HCT116 (cell line): ENCODE measurements around the gene CCDC148. TPM values are rescaled to one million over a fixed set of nuclear protein-coding genes. Genes with fewer than 3 reads are reported as not detected.

Experiments
- ATAC-seq: fragments of 200-7000 bp; cut with Tn5 transposase; 2 replicates; pipeline ENCODE4 v1.9.1; 2020; ENCODE audit warnings: mild to moderate bottlenecking, moderate library complexity
- BruUV-seq: library from RNA; stranded (reverse); fragments of 400-500 nt; replicated peaks from 2 replicates; lab custom pipeline; 2021; lab: Mats Ljungman, UMichigan
- CTCF ChIA-PET: fragments of 300-600 bp; sonication (Branson Sonifier 250); formaldehyde crosslinking; loops from one replicate; lab custom pipeline; 2021; ENCODE audit warnings: antibody characterized with exemption; lab: Charles Lee
- POLR2A ChIA-PET: fragments of 300-600, 350-600 bp; sonication (Branson Sonifier 250); formaldehyde crosslinking; loops from one replicate; lab custom pipeline; 2021; ENCODE audit warnings: antibody characterized with exemption; lab: Charles Lee
- RAD21 ChIA-PET, 2 experiments: fragments of 300-600 bp; sonication (Branson Sonifier 250); formaldehyde crosslinking; loops; one replicate each; lab custom pipeline; 2023; ENCODE audit warnings: low total read pairs in 2 of 2; ENCODE audit not compliant: uncharacterized antibody in 2 of 2, unreplicated experiment in 2 of 2, low non-redundant PET in 1 of 2; lab: Charles Lee
- DNase-seq: peaks from one replicate; pipeline ENCODE4 v3.0.0-alpha.2; 2010; ENCODE audit warnings: low read depth, low spot score
- H2AFZ ChIP-seq: fragments of 200-600 bp; shearing (Covaris generic), sonication (generic); 2 replicates; pipeline ENCODE4 v1.6.1; 2017; ENCODE audit warnings: low read depth, mixed run types, mixed read lengths, antibody characterized with exemption, low read length; ENCODE audit not compliant: poor library complexity, severe bottlenecking
- H3K27ac ChIP-seq: 2 replicates; pipeline ENCODE4 v1.5.1; 2012; ENCODE audit warnings: low read depth, low read length
- H3K27me3 ChIP-seq: fragments of 200-600 bp; sonication (generic); 2 replicates; pipeline ENCODE4 v1.6.1; 2016; ENCODE audit warnings: mixed run types, low read length, mixed read lengths; ENCODE audit not compliant: insufficient read depth
- H3K36me3 ChIP-seq, 2 experiments: fragments of 200-500 bp in 1 of 2; fragments of 200-600 bp in 1 of 2; sonication (Bioruptor generic) in 1 of 2; sonication (generic) in 1 of 2; 2 replicates each; pipeline versions ENCODE4 v1.5.1 to v1.6.1; 2014 to 2016; ENCODE audit warnings: low read length in 2 of 2, inconsistent platforms in 1 of 2, mixed read lengths in 1 of 2, mixed run types in 1 of 2; ENCODE audit not compliant: insufficient read depth in 2 of 2, control insufficient read depth in 1 of 2
- H3K4me1 ChIP-seq, 2 experiments: fragments of 200-600 bp in 1 of 2; sonication (generic) in 1 of 2; 2 replicates each; pipeline versions ENCODE4 v1.5.1 to v1.6.1; 2012 to 2017; ENCODE audit warnings: low read length in 2 of 2, inconsistent platforms in 1 of 2, mild to moderate bottlenecking in 1 of 2, mixed read lengths in 1 of 2, mixed run types in 1 of 2, moderate library complexity in 1 of 2; ENCODE audit not compliant: insufficient read depth in 2 of 2, control insufficient read depth in 1 of 2
- H3K4me2 ChIP-seq: fragments of 200-600 bp; sonication (generic); 2 replicates; pipeline ENCODE4 v1.6.1; 2017; ENCODE audit warnings: mixed run types, low read length, mixed read lengths
- H3K4me3 ChIP-seq, 2 experiments: fragments of 200-600 bp in 1 of 2; sonication (generic) in 1 of 2; replicated peaks in 1 of 2; 2 replicates each; pipeline ENCODE4 v1.5.1; 2011 to 2016; ENCODE audit warnings: low read length in 2 of 2, control low read depth in 1 of 2, low read depth in 1 of 2, mild to moderate bottlenecking in 1 of 2, mixed read lengths in 1 of 2, mixed run types in 1 of 2
- H3K79me2 ChIP-seq: fragments of 200-600 bp; sonication (generic); 2 replicates; pipeline ENCODE4 v1.6.1; 2017; ENCODE audit warnings: mild to moderate bottlenecking, mixed run types, low read length, moderate library complexity, mixed read lengths; ENCODE audit not compliant: insufficient read depth
- H3K9ac ChIP-seq: fragments of 200-600 bp; sonication (generic); 2 replicates; pipeline ENCODE4 v1.6.1; 2016; ENCODE audit warnings: low read length, mixed read lengths
- H3K9me2 ChIP-seq: fragments of 200-600 bp; sonication (generic), shearing (Covaris generic); 2 replicates; pipeline ENCODE4 v1.6.1; 2017; ENCODE audit warnings: mixed run types, mild to moderate bottlenecking, moderate library complexity; ENCODE audit not compliant: insufficient read depth
- H3K9me3 ChIP-seq, 2 experiments: fragments of 200-500 bp in 1 of 2; fragments of 200-600 bp in 1 of 2; sonication (Bioruptor generic) in 1 of 2; sonication (generic) in 1 of 2; 2 replicates each; pipeline ENCODE4 v1.6.1; 2014 to 2017; ENCODE audit warnings: low read length in 2 of 2, mixed read lengths in 2 of 2, inconsistent platforms in 1 of 2, low read depth in 1 of 2, mild to moderate bottlenecking in 1 of 2, mixed run types in 1 of 2, moderate library complexity in 1 of 2; ENCODE audit not compliant: control insufficient read depth in 1 of 2, insufficient read depth in 1 of 2
- H4K20me1 ChIP-seq: fragments of 200-600 bp; sonication (generic), shearing (Covaris generic); 2 replicates; pipeline ENCODE4 v1.6.1; 2017; ENCODE audit warnings: mixed run types, mild to moderate bottlenecking, moderate library complexity; ENCODE audit not compliant: insufficient read depth
- ELF1 ChIP-seq: IDR thresholded peaks from 2 replicates; pipeline ENCODE4 v1.6.1; 2012; ENCODE audit warnings: low read depth, borderline replicate concordance
- POLR2A ChIP-seq: IDR thresholded peaks from 2 replicates; pipeline ENCODE4 v1.7.0; 2011; ENCODE audit warnings: borderline replicate concordance; ENCODE audit not compliant: insufficient read depth, insufficient read length; ENCODE audit errors: extremely low read depth
- ZFX ChIP-seq: fragments of 450-650 bp; IDR thresholded peaks from 2 replicates; pipeline ENCODE4 v1.6.1; 2017
- intact Hi-C: fragments of 100-400 bp; cut with micrococcal nuclease; formaldehyde crosslinking; loops from 2 replicates; pipeline ENCODE4 v1.10.0; 2022
- total RNA-seq: library from RNA; stranded (reverse); gene quantifications from one replicate; pipeline ENCODE4 v1.2.1, GENCODE V29; 2021; ENCODE audit not compliant: unreplicated experiment
- TF ChIP-seq, protein P1 (sequence below): IDR thresholded peaks from 2 replicates; pipeline ENCODE4 v1.6.1; 2012; ENCODE audit warnings: low read depth

CCDC148 gene
- total RNA-seq, 1 experiment from 2014 or later: 0.59 TPM

DNA sequence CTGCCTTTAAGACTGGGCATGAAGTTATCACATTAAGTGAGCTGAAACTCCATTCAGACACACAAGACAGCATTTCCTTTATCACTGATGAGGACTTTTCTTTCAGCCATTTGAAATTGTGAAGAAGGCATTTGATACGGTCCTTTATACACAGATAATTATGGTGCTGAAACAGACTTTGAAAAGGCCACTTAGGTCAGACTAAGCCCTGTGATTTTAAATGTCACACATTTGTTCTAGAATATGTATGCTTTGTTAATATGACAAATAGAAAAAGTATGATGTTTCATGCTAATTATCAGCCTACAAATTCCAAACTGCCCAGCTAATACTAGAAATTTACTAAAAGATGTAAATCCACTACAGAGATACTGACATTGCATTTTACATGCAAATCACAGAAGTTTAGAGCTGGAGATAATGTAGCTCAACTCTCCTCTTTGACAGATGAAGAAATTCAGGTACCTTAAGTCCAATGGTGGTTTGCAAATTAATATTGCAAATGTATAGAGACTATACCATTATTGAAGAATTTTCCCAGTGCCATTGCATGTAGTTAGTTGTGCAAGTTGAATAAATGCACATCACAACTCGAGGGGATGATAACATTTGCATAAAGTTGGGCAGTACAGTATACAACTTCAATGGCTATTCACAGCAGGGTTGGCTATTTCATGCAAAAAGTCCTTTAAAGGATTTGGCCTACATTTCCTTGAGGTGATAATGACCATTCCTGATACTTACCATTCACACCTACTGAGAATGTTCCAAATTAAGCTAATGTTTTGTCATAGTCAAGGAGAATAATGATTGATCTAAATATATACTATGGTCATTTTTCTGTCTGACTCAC, 179.7 kb downstream of the CCDC148 start:
- H3K4me3 ChIP-seq: no peak overlapping the region
- H3K27ac ChIP-seq: no peak overlapping the region
- ATAC-seq (no peak), DNase-seq (no peak)
- ChIA-PET RAD21 (no interaction called here), POLR2A (no interaction called here), CTCF (no interaction called here)
- TF ChIP-seq ELF1 (no peak), POLR2A (no peak)
- TF ChIP-seq, protein P1, sequence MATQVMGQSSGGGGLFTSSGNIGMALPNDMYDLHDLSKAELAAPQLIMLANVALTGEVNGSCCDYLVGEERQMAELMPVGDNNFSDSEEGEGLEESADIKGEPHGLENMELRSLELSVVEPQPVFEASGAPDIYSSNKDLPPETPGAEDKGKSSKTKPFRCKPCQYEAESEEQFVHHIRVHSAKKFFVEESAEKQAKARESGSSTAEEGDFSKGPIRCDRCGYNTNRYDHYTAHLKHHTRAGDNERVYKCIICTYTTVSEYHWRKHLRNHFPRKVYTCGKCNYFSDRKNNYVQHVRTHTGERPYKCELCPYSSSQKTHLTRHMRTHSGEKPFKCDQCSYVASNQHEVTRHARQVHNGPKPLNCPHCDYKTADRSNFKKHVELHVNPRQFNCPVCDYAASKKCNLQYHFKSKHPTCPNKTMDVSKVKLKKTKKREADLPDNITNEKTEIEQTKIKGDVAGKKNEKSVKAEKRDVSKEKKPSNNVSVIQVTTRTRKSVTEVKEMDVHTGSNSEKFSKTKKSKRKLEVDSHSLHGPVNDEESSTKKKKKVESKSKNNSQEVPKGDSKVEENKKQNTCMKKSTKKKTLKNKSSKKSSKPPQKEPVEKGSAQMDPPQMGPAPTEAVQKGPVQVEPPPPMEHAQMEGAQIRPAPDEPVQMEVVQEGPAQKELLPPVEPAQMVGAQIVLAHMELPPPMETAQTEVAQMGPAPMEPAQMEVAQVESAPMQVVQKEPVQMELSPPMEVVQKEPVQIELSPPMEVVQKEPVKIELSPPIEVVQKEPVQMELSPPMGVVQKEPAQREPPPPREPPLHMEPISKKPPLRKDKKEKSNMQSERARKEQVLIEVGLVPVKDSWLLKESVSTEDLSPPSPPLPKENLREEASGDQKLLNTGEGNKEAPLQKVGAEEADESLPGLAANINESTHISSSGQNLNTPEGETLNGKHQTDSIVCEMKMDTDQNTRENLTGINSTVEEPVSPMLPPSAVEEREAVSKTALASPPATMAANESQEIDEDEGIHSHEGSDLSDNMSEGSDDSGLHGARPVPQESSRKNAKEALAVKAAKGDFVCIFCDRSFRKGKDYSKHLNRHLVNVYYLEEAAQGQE: no peak
- no peaks in the 10 kb centered on the region for H3K36me3 ChIP-seq
- H3K27me3 ChIP-seq: no peaks in the 10 kb centered on the region
- no peak overlapping the region for H3K4me2 ChIP-seq
- no peaks in the 10 kb centered on the region for H3K4me1 ChIP-seq
- no peaks in the 10 kb centered on the region for H4K20me1 ChIP-seq
- intact Hi-C loops: no loop called here
- no peak overlapping the region for H2AFZ ChIP-seq
- H3K9me2 ChIP-seq: no peaks in the 10 kb centered on the region
- no peaks in the 10 kb centered on the region for H3K79me2 ChIP-seq
- no TSS peak for BruUV-seq
- H3K9me3 ChIP-seq: no peaks in the 10 kb centered on the region
- no peak overlapping the region for H3K9ac ChIP-seq

DNA sequence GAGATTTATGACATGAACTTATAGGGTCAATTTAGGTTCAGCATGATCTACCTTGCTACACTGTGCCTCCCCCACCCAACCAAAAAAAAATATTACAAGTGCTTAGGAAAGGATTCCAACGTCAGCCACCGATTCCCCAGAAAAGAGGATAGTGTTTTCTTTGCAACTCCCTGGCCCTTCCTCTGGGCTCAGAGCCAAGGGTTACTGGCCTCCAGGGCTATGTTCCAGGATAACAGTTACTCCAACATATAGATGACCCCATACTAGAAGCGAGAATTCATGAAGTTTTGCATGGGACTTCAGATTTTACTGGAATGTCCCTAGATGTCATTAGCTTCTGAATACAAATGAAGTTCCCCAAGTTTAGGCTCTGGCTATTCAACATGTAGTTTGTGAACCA, 182.8 kb downstream of the CCDC148 start:
- RAD21 ChIA-PET: no interaction called here
- H3K9me3 ChIP-seq: no peaks in the 10 kb centered on the region

More for the DNA sequence above, 182.8 kb downstream of the CCDC148 start:
- Histone ChIP-seq H3K79me2 (no peaks in the 10 kb centered on the region), H3K9ac (no peak overlapping the region), H3K27ac (no peak overlapping the region), H3K4me1 (no peaks in the 10 kb centered on the region), H3K36me3 (no peaks in the 10 kb centered on the region), H2AFZ (no peak overlapping the region), H3K27me3 (no peaks in the 10 kb centered on the region), H3K9me2 (no peaks in the 10 kb centered on the region), H4K20me1 (no peaks in the 10 kb centered on the region), H3K4me2 (no peak overlapping the region), H3K4me3 (no peak overlapping the region)
- DNase-seq: no peak
- ATAC-seq: no peak
- intact Hi-C loops: no loop called here
- ChIA-PET POLR2A (no interaction called here), CTCF (no interaction called here)
- no TSS peak for BruUV-seq
- no peak for TF ChIP-seq ZFX
- TF ChIP-seq, protein P1: no peak
